Measurements from ENCODE around the gene TTLL8.

DNA sequence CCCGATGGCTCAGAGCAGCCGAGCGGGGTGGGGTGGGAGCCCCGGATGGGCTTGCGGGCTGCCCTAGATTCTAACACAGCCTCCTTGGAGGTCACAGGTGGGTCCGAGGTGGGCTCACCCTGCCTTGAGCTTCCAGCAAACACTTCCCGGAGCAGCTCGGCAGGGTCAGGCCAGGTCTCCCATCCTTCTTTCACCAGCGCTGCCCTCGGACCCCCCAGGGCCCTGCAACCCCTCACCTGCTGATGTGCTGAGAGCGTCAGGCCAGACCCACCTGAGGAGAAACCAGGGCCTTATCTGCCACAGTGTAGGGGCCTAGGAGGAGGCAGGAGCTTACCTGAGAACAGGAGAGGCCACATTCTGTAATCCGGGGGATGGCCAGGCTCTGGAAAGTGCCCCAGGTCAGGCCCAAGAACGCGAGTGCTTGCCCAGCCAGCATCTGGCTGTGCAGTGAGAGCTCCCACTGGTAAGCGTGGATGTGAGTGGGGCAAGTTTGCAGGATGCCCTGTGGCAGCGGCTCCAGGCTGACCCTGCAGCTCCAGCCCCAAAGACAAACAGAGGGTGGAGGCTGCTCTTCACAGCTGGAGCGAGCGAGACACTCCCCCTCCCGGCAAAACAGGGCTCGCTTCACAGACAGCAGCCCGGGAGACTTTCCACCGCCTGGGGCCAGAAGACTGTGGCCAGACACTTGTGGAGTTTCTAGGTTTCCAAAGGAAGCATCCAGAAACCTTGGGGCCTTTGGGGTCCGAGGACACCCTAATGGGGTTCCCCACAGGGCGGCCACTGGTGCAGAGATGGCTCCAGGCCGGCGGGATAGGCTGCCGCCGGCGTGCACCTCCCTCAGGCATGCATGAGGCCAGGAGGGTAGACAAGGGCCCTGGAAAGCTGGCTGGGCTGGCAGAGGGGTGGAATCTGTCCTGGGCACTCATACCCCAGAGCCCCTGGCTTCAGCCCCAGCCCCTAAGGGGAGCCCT, 45.6 kb downstream of the TTLL8 start, which contains the start of gene IL17REL:
- no peak for TF ChIP-seq CTCF (IDR thresholded peaks at IDR 0.05)
- no peak for TF ChIP-seq POLR2A (IDR thresholded peaks at IDR 0.05)
